Activated CD4-positive, alpha-beta T cell treated with anti-CD3 and anti-CD28 coated beads, Interleukin-2, Interleukin-4, amounts not matched to agents 100 ng/mL and 50 ng/mL, durations not matched to agents 16 hours and 8 hours (primary cell): ENCODE measurements around the gene MEA1.
"Not testable (repeated sequence)": the region's sequence is repeated elsewhere in the genome, so short reads cannot be mapped to it uniquely, and the experiment has no call there.

Experiments
- DNase-seq: peaks from one replicate; pipeline ENCODE4 v3.0.0-alpha.2; 2020; ENCODE audit warnings: low spot score

The MEA1 gene

DNA sequence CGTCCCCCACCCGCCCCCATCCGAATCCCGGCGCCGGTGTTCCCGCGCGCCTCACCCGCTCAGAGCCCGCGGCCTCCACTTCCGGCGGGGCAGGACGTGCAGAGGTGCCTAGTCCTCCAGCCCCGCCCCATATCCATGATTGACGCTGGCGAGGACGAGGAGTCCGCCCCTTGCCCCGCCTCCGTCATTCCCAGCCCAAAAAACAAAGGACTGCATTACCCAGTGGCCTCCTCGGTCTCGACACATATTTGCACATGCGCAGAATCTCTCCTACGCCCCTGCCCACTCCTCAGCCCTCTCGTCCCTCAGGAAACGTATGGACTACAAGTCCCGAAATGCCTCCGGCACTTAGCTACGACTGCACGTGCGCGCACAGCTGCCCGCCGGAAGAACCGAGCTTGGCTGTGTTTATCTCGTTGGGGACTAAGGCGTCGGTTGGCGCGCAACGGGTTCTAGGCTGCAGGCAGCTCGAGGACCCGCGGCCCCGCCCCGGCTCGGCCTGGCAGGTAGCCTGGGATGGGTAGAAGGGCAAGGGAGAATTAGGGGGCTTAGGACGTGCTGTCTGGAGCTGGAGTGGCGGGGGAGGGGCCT lies at the start of gene MEA1, which contains the start of gene KLHDC3:
Gene MEA1 (minus strand): TSS at position 104 of the 591 bp plus-strand sequence. CDS start 133 bp downstream, outside the sequence.
Gene KLHDC3 (plus strand): TSS at position 407 of the 591 bp plus-strand sequence. CDS start 2,944 bp downstream, outside the sequence.
- peak; percentile 100 for DNase-seq

DNA sequence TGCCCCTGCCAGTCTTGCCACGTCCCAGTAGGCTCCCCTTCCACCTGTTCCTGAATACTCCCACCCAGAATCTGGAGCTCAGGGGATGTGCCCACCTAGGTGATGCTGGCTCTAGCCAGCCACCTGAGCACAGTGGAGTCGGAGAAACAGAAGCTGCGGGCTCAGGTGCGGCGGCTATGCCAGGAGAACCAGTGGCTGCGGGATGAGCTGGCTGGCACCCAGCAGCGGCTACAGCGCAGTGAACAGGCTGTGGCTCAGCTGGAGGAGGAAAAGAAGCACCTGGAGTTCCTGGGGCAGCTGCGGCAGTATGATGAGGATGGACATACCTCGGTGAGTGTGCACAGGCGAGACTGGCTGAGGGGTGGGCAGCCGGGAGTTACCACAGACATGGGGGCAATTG lies 49.1 kb upstream of the MEA1 start:
- no peak for DNase-seq

DNA sequence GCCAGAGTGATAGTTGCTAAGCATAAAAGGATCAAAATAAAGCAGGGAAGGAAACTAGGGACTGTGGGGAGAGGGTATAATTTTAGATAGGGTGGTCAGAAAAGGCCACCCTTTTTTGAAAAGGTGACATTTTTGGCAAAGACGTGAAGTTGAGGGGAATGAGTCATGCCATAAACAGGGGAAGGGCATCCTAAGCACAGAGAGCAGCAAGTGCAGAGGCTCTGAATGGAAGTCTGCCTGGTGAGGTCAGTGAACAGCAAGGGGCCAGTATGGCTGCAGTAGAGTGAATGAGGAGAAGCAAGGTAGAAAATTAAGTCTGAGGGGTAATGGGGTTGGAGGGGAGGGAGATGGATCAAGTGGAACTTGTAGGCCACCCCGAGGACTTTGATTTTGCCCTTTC lies 48.1 kb upstream of the MEA1 start:
- DNase-seq: no peak

DNA sequence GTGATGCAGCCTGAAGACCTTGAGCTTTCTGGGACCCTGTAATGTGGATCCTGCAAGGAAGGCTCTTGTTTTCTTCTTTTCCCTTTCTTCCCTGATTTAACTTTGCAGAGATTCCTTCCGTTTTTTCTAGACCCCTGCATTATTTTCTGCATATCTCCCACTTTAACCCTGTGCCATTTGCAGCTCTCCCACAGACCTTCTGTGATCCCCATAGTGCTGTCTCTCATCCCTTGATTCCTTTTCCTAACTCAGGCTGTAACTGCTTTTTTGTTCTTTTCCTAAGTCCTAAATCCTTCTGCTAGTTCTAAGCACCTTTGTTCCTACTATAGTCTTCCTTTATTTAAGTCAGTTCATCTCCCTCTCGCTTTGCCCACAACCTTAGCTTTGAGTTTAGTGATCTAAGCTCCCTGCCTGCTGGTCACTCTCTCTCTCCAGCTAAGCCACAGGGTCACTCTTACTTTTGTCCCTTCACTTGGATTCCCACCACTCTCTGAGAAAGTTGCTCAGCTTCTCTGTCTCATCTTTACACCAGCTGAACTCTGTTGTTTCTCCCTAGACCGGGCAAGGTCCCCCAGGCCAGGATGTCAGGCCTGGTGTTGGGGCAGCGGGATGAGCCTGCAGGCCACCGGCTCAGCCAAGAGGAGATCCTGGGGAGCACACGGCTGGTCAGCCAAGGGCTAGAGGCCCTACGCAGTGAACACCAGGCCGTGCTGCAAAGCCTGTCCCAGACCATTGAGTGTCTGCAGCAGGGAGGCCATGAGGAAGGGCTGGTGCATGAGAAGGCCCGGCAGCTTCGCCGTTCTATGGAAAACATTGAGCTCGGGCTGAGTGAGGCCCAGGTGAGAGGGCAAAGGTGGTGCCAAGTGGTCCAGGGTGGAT lies 47.2 kb upstream of the MEA1 start:
- DNase-seq: no peak

DNA sequence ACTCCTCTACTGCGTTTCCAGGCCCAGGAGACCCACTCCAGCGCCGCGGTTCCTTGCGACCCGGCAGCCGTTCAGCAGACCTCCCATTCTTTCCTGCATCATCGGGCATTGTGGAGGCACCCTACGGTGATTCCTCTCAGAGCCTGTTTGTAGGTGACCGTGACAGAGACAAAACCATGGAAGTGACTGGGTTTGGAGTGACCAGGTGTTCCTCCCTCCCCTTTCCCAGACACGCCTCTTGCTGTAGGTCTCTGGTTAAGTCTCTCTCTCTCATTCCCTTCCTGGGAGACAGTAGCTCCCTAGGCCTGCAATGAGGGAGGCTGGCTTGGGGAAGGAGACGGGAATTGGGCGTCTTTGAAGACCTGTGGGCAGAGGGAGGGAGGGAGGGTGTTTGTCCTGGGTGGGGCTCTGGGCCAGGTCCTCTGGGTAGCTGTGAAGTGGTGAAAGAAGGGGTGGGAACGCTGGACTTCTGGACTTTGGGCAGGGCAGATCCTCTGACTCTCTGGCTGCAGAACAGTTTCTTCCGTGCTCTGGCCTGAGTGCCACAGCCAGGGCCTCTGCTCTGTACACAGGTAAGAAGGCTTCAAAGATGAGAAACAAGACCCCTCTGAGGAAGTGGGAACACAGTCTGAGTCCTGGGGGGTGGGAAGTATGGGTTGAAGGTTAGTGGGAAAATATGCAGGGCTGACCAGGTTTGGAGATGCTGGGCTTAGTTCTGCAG lies 46.4 kb upstream of the MEA1 start:
- no peak for DNase-seq

DNA sequence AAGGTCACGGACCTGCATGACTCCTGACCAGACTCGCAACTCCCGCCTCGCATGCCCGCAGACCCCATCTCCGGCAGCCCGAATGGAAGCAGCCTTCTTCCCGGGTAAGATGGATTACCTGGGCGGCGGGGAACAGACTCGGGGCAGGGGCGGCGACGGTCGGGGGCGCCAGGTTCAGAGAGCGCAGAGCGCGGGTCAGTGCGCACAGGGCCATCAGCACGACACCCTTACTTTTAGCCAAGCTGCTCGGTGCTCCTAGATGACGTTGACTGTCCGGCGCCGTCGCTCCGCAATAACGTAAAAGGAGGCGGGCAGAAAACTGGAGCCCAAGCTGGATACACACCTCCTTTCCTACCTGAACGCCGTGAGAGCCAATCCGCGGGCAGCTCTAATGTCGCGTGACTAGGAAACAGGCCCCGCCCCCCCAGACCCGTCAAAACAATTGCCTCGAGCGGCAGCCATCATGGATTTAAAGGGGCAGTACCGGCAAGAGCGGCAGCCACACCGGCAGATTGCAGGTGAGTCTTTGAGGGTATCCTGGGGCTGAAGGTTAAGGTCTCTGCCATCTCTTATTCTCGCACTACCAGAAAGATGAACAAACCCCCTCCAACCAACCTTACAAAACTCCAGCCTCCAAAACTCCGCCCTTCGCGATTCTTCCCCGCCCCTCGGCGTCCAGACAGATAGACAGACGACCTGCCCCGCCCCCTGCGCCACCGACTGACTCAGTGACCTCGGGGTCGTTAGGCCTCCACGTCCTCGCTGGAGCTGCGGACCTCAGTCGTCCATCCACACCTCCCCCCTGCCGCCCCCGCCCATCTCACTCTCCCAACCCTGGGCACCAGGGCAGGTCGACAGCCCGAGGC lies 45.7 kb upstream of the MEA1 start, which contains the start of the genes KLC4 and MRPL2:
Gene KLC4 (plus strand): TSS at position 464 of the 866 bp plus-strand sequence. CDS start 1,705 bp downstream, outside the sequence.
Gene MRPL2 (minus strand): TSS at position 267 of the 866 bp plus-strand sequence. CDS start 53 bp downstream, at position 214.
- peak; percentile 98 for DNase-seq

DNA sequence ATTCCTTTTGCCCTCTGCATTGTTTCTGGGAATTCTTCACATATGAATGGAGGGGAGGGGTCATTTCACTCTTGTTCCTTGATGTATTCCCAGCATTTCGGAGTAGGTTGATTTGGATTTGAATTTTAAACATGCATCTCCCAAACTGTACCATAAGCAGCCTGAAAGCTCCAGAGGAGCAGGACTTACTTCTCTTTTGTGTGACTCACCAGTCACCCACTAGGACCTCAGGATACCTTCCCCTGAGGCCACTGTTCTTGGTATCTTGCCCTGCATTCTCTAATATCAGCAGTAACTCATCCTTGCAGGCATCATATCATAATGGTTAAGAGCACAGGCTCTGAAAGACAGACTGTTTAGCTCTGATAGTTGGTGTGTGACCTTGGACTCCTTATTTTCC lies 44.8 kb upstream of the MEA1 start:
- no peak for DNase-seq

DNA sequence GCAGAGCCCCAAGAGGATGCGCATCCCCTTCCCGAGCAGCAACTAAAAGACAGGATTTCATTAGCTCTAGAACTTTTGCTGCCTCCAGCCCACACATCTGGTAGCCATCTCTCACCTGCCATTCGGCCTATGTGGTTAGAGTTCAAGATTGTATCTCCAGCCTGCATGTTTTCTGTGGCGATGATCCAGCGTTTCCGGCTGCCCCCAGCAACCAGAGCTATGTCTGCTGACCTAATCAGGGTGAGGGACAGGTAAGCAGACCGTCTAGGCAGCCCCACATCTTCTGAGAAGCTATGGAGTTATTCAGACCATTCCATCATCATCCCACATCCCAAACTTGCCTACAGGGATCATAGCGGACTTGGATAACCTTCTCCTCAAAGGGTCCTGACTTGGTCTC lies 42.2 kb upstream of the MEA1 start:
- DNase-seq: no peak

DNA sequence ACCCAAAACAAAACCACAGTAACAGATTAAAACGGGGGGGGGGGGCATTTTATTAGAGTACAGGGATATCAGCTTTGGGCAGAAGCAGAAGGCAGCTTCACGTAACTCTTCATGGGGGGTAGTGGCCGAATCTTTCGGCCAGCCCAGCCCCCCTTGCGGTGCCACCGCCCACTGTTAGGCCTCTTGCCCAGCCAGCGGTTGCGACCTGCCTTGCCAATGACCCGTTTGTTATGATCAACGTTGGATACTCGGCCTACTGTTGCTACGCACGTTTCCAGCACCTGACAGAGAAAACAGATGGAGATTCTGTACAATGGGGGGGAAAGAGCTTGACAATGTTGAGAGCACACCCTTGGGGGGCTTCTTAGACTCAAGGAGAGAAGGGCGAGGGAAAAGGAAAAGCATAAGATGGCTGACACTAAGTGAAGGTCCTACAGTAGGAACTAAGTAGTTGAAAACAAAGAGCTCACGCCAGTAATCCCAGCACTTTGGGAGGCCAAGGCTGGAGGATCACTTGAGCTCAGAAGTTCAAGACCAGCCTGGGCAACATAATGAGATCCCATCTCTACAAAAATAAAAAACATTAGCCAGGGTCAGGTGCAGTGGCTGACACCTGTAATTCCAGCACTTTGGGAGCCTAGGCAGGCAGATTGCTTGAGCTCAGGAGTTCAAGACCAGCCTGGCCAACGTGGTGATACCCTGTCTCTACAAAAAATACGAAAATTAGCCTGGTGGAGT lies 40.6 kb upstream of the MEA1 start:
- DNase-seq: no peak

DNA sequence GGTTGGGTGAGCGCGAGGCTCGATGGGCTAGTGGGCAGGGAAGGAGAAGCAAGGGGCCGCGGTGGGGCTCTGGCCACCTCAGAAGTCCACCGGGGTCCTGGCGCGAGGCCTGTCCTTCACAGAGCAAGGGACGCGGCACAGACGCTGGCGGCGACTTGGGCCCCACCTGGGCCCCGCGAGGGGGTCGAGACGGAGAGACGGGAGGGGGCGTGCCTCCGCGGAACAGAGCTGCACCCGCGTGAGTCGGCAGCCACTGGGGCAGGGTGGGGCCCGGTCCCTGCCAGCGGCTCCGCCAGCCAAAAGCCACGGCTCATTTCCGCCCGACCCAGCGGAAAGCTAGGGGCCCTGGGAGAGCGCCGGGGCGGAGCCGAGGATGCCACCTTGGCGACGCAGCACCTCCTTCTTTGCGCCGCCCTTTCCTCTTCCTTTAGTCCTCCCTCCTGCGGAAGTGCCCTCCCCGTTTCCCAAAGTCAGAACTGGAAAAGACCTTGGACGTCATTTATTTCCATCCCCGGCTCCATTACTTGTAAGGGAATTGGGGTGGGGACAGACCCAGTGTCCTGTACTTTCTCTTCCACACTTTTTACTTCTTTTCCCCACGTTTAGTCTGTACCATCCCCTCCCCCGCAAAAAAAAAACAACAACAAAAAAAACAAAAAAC lies 39.9 kb upstream of the MEA1 start, which contains the start of gene CUL7:
Gene CUL7 (minus strand): TSS at position 307 of the 661 bp plus-strand sequence. CDS start 1,063 bp downstream, outside the sequence.
- peak; percentile 94 for DNase-seq

DNA sequence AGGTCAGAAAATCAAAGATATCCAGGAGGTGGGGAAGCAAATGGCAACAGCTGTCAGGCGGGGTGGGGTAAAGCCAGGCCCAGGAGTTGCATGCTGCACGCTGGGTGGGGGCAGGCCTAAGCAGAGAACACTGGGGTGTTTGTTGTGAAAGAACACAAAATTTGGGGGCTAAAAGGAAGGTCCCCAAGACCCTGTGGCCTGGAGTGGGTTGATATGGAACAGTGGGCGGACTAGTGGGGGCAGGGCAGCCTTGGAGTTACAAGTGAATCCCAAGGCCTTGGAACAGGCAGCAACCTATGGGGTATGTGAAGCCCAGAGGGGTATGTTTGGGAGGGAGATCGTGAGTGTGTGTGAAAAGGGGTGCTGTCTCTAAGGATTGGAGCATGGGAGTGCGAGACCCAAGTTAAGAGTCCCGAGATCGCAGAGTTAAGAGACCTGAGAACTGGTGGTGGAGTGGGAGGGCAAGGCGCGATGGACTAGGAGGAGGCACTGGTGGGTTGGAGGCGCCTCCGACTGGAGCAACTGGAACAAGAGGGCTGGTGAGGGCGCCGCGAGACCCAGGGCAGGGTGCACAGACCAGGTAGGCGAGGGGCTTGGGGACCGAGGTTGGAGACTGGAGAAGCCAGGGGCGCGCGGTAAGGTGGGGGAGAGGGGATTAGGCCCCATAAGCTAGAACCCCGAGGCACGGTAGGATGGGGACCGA lies 39.2 kb upstream of the MEA1 start:
- peak; percentile 9 for DNase-seq

DNA sequence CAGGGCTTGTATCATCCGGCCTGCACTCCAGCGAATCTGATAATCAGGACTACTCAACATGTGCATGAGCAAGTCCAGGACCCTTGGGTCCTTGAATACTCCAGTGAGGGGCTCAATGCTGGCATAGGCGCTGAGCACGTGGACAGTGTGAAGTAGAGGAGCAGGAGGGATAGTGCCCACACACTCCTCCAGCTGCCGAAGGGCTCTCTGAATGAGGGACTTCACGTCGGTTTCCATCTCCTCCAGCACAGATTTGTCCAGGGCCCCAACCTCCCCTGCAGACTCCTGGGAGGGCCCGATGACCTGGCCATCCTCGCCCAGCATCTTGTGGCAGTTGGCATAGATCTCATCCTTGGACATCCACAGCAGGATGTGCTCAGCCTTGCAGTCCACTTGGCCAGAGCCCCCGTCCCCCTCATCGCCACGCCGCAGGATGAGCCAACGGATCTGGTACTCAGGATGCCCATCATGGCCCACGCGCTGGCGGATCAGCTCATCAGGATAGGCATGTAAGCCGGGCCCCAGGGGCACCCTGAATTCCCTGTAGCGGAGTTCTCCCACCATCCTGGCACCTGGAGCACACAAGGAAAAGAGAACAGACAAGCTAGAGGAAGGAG lies 38.6 kb upstream of the MEA1 start:
- no peak for DNase-seq

DNA sequence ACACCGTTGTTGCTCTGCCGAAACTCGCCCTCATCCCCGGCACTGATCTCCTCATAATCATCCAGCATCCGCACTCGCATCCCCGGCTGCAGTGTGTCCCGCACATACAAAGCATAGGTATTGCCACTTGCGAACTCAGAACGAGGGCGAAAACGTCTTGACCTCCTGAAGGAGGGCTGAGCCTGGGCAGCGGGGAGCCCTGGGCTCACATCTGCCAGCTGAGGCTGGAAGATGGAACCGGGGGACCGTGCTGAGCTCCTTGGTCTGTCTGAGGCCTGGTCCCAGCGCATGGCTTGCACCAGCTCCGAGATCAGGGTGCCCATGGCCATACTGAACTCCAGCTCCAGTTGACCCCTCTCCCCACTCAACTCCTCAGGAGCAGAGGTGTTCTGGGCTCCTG lies 37.2 kb upstream of the MEA1 start:
- DNase-seq: no peak

DNA sequence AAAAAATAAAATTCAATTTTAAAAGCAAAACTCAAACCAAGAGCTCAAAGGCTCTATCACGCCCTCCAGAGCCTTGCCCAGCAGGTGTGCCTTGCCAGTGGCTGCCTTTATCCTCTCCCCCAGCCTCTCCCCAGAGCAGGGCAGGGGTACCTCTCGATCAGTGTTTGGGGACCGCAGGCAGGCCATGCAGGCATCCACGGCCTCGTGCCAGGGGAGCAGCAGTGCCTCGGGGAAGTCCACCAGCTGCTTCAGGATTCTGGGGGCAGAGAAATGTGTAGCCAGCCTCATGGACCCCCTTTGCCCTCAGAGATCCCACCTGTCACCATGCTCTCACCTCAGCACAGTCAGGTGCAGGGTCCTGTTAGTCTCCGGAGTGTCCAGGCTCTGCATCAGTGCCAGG lies 34.3 kb upstream of the MEA1 start:
- DNase-seq: no peak

DNA sequence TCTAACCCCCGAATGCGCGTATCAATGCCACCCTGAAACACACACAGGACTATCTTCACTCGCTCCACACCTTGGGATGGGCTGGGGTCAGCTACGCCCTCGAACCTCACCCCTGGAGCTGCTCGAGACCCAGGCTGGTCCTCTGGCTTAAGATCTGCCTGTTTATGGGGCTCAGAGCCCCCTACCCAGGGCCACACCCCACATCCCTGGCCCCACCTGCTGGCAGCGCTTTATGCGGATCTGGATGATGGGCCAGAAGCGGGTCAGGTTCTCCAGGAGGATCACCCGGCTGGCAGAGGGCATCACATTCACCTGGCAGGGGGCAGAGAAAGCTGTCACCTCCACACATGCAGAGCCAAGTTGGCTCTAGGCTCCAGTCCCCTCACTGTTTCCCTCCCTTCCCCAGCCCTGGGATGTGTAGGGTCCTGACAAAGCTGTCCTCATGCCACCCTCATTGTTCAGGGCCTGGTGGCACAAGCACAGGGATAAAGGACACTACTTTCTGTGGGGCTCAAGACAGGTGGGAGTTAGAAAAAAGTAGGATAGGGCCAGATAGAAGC lies 31.7 kb upstream of the MEA1 start:
- DNase-seq: no peak

DNA sequence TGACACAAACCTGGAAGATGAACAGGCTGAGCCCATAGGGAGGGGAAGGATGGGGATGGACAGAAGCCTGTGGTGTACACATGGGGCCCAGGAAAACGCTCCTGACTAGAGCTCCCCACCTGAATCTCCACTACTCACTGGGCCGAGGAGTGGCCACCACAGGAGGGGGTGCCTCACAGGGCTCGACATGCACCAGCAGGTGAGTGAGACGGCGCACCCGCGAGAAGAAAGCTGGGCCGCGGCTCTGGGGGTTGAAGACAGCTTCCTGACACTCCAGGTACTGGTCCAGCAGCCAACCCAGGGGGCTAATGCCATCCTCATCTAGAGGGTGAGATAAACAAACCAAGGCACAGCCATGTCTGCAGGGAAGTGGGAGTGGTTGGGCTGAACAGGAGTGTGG lies 29.6 kb upstream of the MEA1 start:
- DNase-seq: no peak

DNA sequence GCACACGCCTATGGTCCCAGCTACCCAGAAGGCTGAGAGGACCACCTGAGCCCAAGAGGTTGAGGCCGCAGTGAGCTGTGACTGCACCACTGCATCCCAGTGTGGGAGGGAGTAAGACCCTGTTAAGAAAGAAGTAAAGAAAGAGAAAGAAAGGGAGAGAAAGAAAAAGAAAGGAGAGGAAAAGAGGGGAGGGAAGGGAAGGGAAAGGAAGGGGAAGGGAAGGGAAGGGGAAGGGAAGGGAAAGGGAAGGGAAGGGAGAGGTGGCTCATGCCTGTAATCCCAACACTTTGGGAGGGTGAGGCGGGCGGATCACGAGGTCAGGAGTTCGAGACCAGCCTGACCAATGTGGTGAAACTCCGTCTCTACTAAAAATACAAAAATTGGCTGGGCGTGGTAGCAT lies 27.7 kb upstream of the MEA1 start:
- not testable (repeated sequence) for DNase-seq

DNA sequence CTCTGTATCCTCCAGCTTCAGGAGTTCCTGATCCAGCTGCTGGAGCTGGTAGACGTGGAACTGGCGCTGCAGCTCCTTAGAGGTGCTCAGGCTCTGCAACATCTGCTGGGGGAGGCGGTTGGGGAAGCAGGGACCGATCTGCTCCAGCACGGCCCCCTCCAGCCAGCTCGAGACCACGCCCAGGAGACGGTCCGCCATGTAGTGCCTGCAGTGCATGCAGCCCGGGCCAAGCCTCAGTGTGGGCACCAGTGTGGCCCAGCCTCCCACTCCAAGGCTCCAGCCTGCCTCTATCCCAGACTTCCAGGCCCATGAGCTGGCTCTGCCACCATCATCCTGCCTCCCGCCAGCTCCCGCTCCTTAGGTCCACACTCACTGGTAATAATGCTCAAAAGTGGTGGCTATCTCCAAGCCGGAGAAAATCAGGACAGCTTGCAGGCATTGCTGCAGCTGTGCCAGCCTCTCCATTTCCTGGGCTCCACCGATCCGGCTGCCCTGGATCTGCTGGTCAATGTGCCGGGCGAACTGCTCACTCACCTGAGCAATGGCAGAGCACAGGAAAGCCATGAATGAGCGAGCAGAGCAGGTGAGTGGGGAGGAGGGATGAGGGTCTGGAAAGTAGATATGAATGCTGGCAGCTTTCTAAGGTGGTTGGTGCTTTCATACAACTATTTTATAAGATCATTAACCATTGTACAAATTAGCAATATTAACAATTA lies 27.0 kb upstream of the MEA1 start:
- no peak for DNase-seq
